Prostate gland (tissue), 2 donors: ENCODE measurements around the gene RAD51B.

Experiments
- CTCF ChIP-seq, 4 experiments: fragments of 200-600 bp in 2 of 4; fragments of 450-650 bp in 2 of 4; sonication (generic) in 2 of 4; IDR thresholded peaks; 1 replicate in 3 of 4; 2 replicates in 1 of 4; pipeline ENCODE4 v1.5.1; 2016 to 2019; ENCODE audit warnings: antibody characterized with exemption in 4 of 4, mild to moderate bottlenecking in 2 of 4, moderate library complexity in 2 of 4
- POLR2A ChIP-seq: fragments of 450-650 bp; IDR thresholded peaks from one replicate; pipeline ENCODE4 v1.6.1; 2016; ENCODE audit warnings: antibody characterized with exemption, mild to moderate bottlenecking

- TF ChIP-seq CTCF (IDR thresholded peaks at IDR 0.05) (no peak), POLR2A (no peak)
Observed at GRCh38 chr14:68522510-68523325, 703.1 kb downstream of the RAD51B start.
